ENCODE results near the gene TNFRSF21. TPM values are rescaled to one million over a fixed set of nuclear protein-coding genes. Genes with fewer than 3 reads are reported as not detected.
A peak's percentile ranks its signal among the peaks of the same experiment; 100 is the strongest.

TNFRSF21 gene
- total RNA-seq, 2 experiments from 2014 or later: 28.1 to 36.5 TPM

GRCh38 chr6:47323321-47323720 is 13.6 kb upstream of the TNFRSF21 start:
- Histone ChIP-seq H3K4me2 (ENCODE audit: low read length) (no peak overlapping the region), H2AFZ (ENCODE audit: low read length) (peak overlapping the region; percentile 86), H3K36me3 (ENCODE audit: insufficient read depth, low read length) (no peaks in the 10 kb centered on the region), H3K9me3 (ENCODE audit: low read length) (no peaks in the 10 kb centered on the region), H3K27ac (ENCODE audit: low read depth, low read length, poor library complexity, severe bottlenecking) (no peak overlapping the region), H3K4me3 (ENCODE audit: low read depth, low read length, poor library complexity, severe bottlenecking) (no peak overlapping the region), H3K79me2 (ENCODE audit: insufficient read depth, low read depth, low read length) (no peaks in the 10 kb centered on the region), H3K4me1 (ENCODE audit: insufficient read depth, low read length, poor library complexity, severe bottlenecking) (peaks cover 6% of the 10 kb centered on the region), H3K9me2 (ENCODE audit: insufficient read depth, low read length) (no peaks in the 10 kb centered on the region), H4K20me1 (ENCODE audit: insufficient read depth, low read length) (no peaks in the 10 kb centered on the region)
- TF ChIP-seq CTCF (conservative IDR thresholded peaks at IDR 0.05; ENCODE audit: low read length): no peak
- no peak for TF ChIP-seq EZH2phosphoT487 (IDR thresholded peaks at IDR 0.05; ENCODE audit: borderline replicate concordance, low read depth, low read length)
- CTCF ChIA-PET (ENCODE audit: unreplicated experiment): no interaction called here
- intact Hi-C loops (cut with micrococcal nuclease; ENCODE audit: unreplicated experiment): loop anchor here (10.0 kb wide), 1 partner anchor 469 kb away; no protein-coding TSS in a partner anchor
- no peak for DNase-seq (ENCODE audit: low spot score)
- POLR2A ChIA-PET: interaction anchor here (0.8 to 1.5 kb wide), 2 partner anchors 34 to 225 kb away, joined by 3 read pairs; no protein-coding TSS in a partner anchor
- BruUV-seq (replicated peaks): no TSS peak

- intact Hi-C loops (cut with micrococcal nuclease; ENCODE audit: unreplicated experiment): loop anchor here (10.0 kb wide), 1 partner anchor 467 kb away; no protein-coding TSS in a partner anchor
- no TSS peak for BruUV-seq (replicated peaks)
Observed at GRCh38 chr6:47321577-47321976, 11.9 kb upstream of the TNFRSF21 start.

More at GRCh38 chr6:47321577-47321976, 11.9 kb upstream of the TNFRSF21 start:
- POLR2A ChIA-PET: interaction anchor here (3.9 kb wide), 1 partner anchor 14 kb away, joined by 11 read pairs; no protein-coding TSS in a partner anchor
- H3K27ac ChIP-seq (ENCODE audit: low read depth, low read length, poor library complexity, severe bottlenecking): no peak overlapping the region
- no peak overlapping the region for H3K4me3 ChIP-seq (ENCODE audit: low read depth, low read length, poor library complexity, severe bottlenecking)
- no peaks in the 10 kb centered on the region for H3K79me2 ChIP-seq (ENCODE audit: insufficient read depth, low read depth, low read length)
- DNase-seq (ENCODE audit: low spot score): no peak
- CTCF ChIA-PET (ENCODE audit: unreplicated experiment): no interaction called here
- no peak overlapping the region for H3K4me2 ChIP-seq (ENCODE audit: low read length)
- H3K4me1 ChIP-seq (ENCODE audit: insufficient read depth, low read length, poor library complexity, severe bottlenecking): peaks cover 6% of the 10 kb centered on the region
- H4K20me1 ChIP-seq (ENCODE audit: insufficient read depth, low read length): no peaks in the 10 kb centered on the region
- H3K36me3 ChIP-seq (ENCODE audit: insufficient read depth, low read length): no peaks in the 10 kb centered on the region
- no peaks in the 10 kb centered on the region for H3K9me3 ChIP-seq (ENCODE audit: low read length)
- H2AFZ ChIP-seq (ENCODE audit: low read length): no peak overlapping the region
- H3K9me2 ChIP-seq (ENCODE audit: insufficient read depth, low read length): no peaks in the 10 kb centered on the region
- TF ChIP-seq CTCF (conservative IDR thresholded peaks at IDR 0.05; ENCODE audit: low read length): no peak
- no peak for TF ChIP-seq EZH2phosphoT487 (IDR thresholded peaks at IDR 0.05; ENCODE audit: borderline replicate concordance, low read depth, low read length)
